Measurements from ENCODE around the gene ACOT7.

DNA sequence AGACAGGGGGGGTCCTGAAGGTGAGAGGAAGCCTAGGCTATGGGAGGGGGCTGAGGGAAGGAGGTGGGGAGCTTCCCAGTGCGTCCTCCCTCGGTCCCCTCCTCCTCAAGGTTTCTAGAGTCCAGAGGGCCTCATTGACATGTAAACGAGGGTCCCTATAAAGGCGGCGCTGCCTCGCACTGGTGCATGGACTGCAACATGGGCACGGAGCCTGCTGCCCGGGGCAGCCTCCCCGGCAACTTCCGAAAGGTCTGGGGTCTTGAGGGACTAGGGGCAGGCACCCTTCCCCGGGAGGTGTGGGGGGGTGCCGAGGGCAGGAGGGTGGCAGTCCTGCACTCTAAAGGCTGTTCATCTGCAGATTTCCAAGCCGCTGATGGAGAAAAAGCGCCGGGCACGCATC lies 149.6 kb downstream of the ACOT7 start, which contains the start of gene HES3:
- TF ChIP-seq, protein P1, sequence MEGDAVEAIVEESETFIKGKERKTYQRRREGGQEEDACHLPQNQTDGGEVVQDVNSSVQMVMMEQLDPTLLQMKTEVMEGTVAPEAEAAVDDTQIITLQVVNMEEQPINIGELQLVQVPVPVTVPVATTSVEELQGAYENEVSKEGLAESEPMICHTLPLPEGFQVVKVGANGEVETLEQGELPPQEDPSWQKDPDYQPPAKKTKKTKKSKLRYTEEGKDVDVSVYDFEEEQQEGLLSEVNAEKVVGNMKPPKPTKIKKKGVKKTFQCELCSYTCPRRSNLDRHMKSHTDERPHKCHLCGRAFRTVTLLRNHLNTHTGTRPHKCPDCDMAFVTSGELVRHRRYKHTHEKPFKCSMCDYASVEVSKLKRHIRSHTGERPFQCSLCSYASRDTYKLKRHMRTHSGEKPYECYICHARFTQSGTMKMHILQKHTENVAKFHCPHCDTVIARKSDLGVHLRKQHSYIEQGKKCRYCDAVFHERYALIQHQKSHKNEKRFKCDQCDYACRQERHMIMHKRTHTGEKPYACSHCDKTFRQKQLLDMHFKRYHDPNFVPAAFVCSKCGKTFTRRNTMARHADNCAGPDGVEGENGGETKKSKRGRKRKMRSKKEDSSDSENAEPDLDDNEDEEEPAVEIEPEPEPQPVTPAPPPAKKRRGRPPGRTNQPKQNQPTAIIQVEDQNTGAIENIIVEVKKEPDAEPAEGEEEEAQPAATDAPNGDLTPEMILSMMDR (IDR thresholded peaks at IDR 0.05; ENCODE audit: low read depth, low read length, poor library complexity, severe bottlenecking) = no peak
- TF ChIP-seq EZH2phosphoT487 (IDR thresholded peaks at IDR 0.05; ENCODE audit: borderline replicate concordance, low read length) = no peak
